IMR-90 (cell line): ENCODE data around the gene XPO6. TPM values are rescaled to one million over a fixed set of nuclear protein-coding genes. Genes with fewer than 3 reads are reported as not detected.

Experiments used
- ATAC-seq: fragments of 200-7000 bp; cut with Tn5 transposase; 2 replicates; pipeline ENCODE4 v1.9.1; 2020; ENCODE audit warnings: low read depth, mild to moderate bottlenecking, moderate library complexity
- BruUV-seq: library from RNA; stranded (reverse); fragments of 400-500 nt; replicated peaks from 2 replicates; lab custom pipeline; 2021; lab: Mats Ljungman, UMichigan
- CTCF ChIA-PET: fragments of 300-600 bp; formaldehyde crosslinking; extraction: SDS; loops from one replicate; lab custom pipeline; 2021; ENCODE audit warnings: antibody characterized with exemption; lab: Yijun Ruan, JAX
- POLR2A ChIA-PET: fragments of 300-600 bp; sonication (Branson Sonifier 250); formaldehyde crosslinking; loops from one replicate; lab custom pipeline; 2022; ENCODE audit warnings: antibody characterized with exemption; ENCODE audit not compliant: unreplicated experiment; lab: Charles Lee
- DNase-seq: peaks from one replicate; pipeline ENCODE4 v3.0.0; 2013
- H2AFZ ChIP-seq: replicated peaks from 2 replicates; pipeline ENCODE3; 2013; ENCODE audit warnings: low read length, mild to moderate bottlenecking; ENCODE audit not compliant: poor library complexity
- H2AK5ac ChIP-seq: 2 replicates; pipeline ENCODE4 v1.6.1; 2013; ENCODE audit warnings: low read depth, low read length, inconsistent platforms
- H2AK9ac ChIP-seq: replicated peaks from 2 replicates; pipeline ENCODE3; 2013; ENCODE audit warnings: mild to moderate bottlenecking, low read depth, low read length, moderate library complexity; ENCODE audit not compliant: poor library complexity
- H2BK120ac ChIP-seq: 2 replicates; pipeline ENCODE4 v1.6.1; 2013; ENCODE audit warnings: low read depth, low read length, inconsistent platforms
- H2BK15ac ChIP-seq: 3 replicates; pipeline ENCODE4 v1.6.1; 2013; ENCODE audit warnings: low read depth, low read length, inconsistent platforms
- H2BK20ac ChIP-seq: 2 replicates; pipeline ENCODE4 v1.6.1; 2013; ENCODE audit warnings: low read depth, mild to moderate bottlenecking, inconsistent platforms, low read length, moderate library complexity
- H2BK5ac ChIP-seq: 2 replicates; pipeline ENCODE4 v1.6.1; 2013; ENCODE audit warnings: mild to moderate bottlenecking, low read depth, low read length, inconsistent platforms; ENCODE audit not compliant: poor library complexity, severe bottlenecking
- H3K14ac ChIP-seq: replicated peaks from 2 replicates; pipeline ENCODE4 v1.6.1; 2013; ENCODE audit warnings: low read depth, low read length, inconsistent platforms
- H3K18ac ChIP-seq: 2 replicates; pipeline ENCODE4 v1.6.1; 2013; ENCODE audit warnings: low read depth, low read length, control low read depth
- H3K23ac ChIP-seq: 2 replicates; pipeline ENCODE4 v1.6.1; 2013; ENCODE audit warnings: low read depth, low read length, inconsistent platforms
- H3K27ac ChIP-seq: 2 replicates; pipeline ENCODE4 v1.5.1; 2013; ENCODE audit warnings: mild to moderate bottlenecking, control low read depth, low read length; ENCODE audit not compliant: insufficient read depth
- H3K27me3 ChIP-seq: 2 replicates; pipeline ENCODE4 v1.6.1; 2013; ENCODE audit warnings: low read length; ENCODE audit not compliant: control insufficient read depth, insufficient read depth
- H3K36me3 ChIP-seq: 2 replicates; pipeline ENCODE4 v1.6.1; 2013; ENCODE audit warnings: low read length, mixed read lengths; ENCODE audit not compliant: control insufficient read depth, insufficient read depth
- H3K4ac ChIP-seq: 2 replicates; pipeline ENCODE4 v1.6.1; 2013; ENCODE audit warnings: low read depth, low read length, inconsistent platforms
- H3K4me1 ChIP-seq: 2 replicates; pipeline ENCODE4 v1.6.1; 2013; ENCODE audit warnings: low read length, mixed read lengths; ENCODE audit not compliant: control insufficient read depth, insufficient read depth
- H3K4me2 ChIP-seq: 2 replicates; pipeline ENCODE4 v1.6.1; 2013; ENCODE audit warnings: low read depth, mild to moderate bottlenecking, control low read depth, low read length, moderate library complexity
- H3K4me3 ChIP-seq: 2 replicates; pipeline ENCODE4 v1.5.1; 2013; ENCODE audit warnings: low read depth, mild to moderate bottlenecking, control low read depth, low read length, moderate library complexity; ENCODE audit not compliant: insufficient read depth
- H3K56ac ChIP-seq: 2 replicates; pipeline ENCODE4 v1.6.1; 2013; ENCODE audit warnings: low read length, inconsistent platforms; ENCODE audit not compliant: insufficient read depth; ENCODE audit errors: extremely low read depth
- H3K79me1 ChIP-seq, 2 experiments: 2 replicates each; pipeline ENCODE4 v1.6.1; 2013; ENCODE audit warnings: low read length in 2 of 2, inconsistent platforms in 1 of 2, low read depth in 1 of 2
- H3K9ac ChIP-seq: 2 replicates; pipeline ENCODE4 v1.6.1; 2013; ENCODE audit warnings: low read depth, low read length, control low read depth
- H3K9me1 ChIP-seq: 2 replicates; pipeline ENCODE4 v1.6.1; 2013; ENCODE audit warnings: low read length, inconsistent platforms; ENCODE audit not compliant: insufficient read depth
- H3K9me3 ChIP-seq: 2 replicates; pipeline ENCODE4 v1.6.1; 2013; ENCODE audit warnings: low read length; ENCODE audit not compliant: control insufficient read depth, insufficient read depth
- H4K20me1 ChIP-seq: 2 replicates; pipeline ENCODE4 v1.6.1; 2013; ENCODE audit warnings: low read length, inconsistent platforms; ENCODE audit not compliant: insufficient read depth
- H4K5ac ChIP-seq: 2 replicates; pipeline ENCODE4 v1.6.1; 2013; ENCODE audit warnings: mild to moderate bottlenecking, low read depth, low read length, control low read depth
- H4K8ac ChIP-seq, 2 experiments: 2 replicates each; pipeline ENCODE4 v1.6.1; 2013; ENCODE audit warnings: low read depth in 2 of 2, low read length in 2 of 2, control low read depth in 1 of 2, inconsistent platforms in 1 of 2
- H4K91ac ChIP-seq: 2 replicates; pipeline ENCODE4 v1.6.1; 2013; ENCODE audit warnings: low read depth, low read length, inconsistent platforms; ENCODE audit not compliant: insufficient read depth
- ELK1 ChIP-seq: fragments of 150-350 bp; IDR thresholded peaks from 2 replicates; pipeline ENCODE4 v1.6.1; 2016; ENCODE audit warnings: low read depth, mild to moderate bottlenecking, low read length, moderate library complexity, borderline replicate concordance
- WGBS, 2 experiments: methylation state at CpG; one replicate each; pipeline versions ENCODE4 v1.1.5 to v1.1.7; 2013; ENCODE audit warnings: missing lambda C conversion rate in 2 of 2; ENCODE audit not compliant: insufficient read length in 1 of 2; ENCODE audit errors: extremely low coverage in 2 of 2; 5-methylcytosine and 5-hydroxymethylcytosine counted together
- dilution Hi-C: fragments of 300-500 bp; cut with HindIII; formaldehyde crosslinking; loops from one replicate; pipeline ENCODE4 v1.14.3; 2018; ENCODE audit warnings: low sequenced_read_pairs; ENCODE audit not compliant: unreplicated experiment
- in situ Hi-C: fragments of 300-500 bp; cut with MboI; formaldehyde crosslinking; loops from 3 replicates; pipeline ENCODE4 v1.14.3; 2019; ENCODE audit warnings: low sequenced_read_pairs, inconsistent platforms, mixed read lengths
- intact Hi-C: fragments of 100-400 bp; cut with micrococcal nuclease; formaldehyde crosslinking; loops from 2 replicates; pipeline ENCODE4 v1.10.0; 2022
- polyA plus RNA-seq, 3 experiments: library from polyadenylated mRNA; depleted of rRNA; stranded (reverse); fragments of >200 nt; gene quantifications; 2 replicates each; pipeline ENCODE4 v1.2.3, GENCODE V29; 2012; ENCODE audit warnings: low replicate concordance in 1 of 3
- total RNA-seq: library from RNA; depleted of rRNA; stranded (reverse); fragments of >200 nt; gene quantifications from 2 replicates; pipeline ENCODE4 v1.2.3, GENCODE V29; 2012

The XPO6 gene
- total and polyA plus RNA-seq, 2 of the 4 experiments (the other 2 are of a cell fraction) = 108 to 184 TPM

- Histone ChIP-seq H4K20me1 (peaks cover 17% of the 10 kb centered on the region; the same call in 1 of the 2 replicates), H3K18ac (no peak overlapping the region), H3K9me3 (no peaks in the 10 kb centered on the region), H3K4me3 (no peak overlapping the region), H3K23ac (no peak overlapping the region), H3K79me1 (peaks cover 41 to 68% of the 10 kb centered on the region in 2 experiments), H4K8ac (no peak overlapping the region), H2BK120ac (no peak overlapping the region), H2AK9ac (no peak overlapping the region), H4K91ac (no peak overlapping the region), H2BK20ac (no peak overlapping the region), H3K14ac (no peak overlapping the region), H2BK15ac (no peak overlapping the region), H2BK5ac (no peak overlapping the region), H2AK5ac (no peak overlapping the region), H3K56ac (no peak overlapping the region), H3K36me3 (peaks cover 39% of the 10 kb centered on the region), H3K27me3 (no peaks in the 10 kb centered on the region), H2AFZ (no peak overlapping the region), H3K4me1 (no peaks in the 10 kb centered on the region), H3K4me2 (no peak overlapping the region), H4K5ac (no peak overlapping the region), H3K27ac (no peak overlapping the region), H3K4ac (no peak overlapping the region), H3K9me1 (peaks cover 16% of the 10 kb centered on the region), H3K9ac (no peak overlapping the region)
- ChIA-PET CTCF (no interaction called here), POLR2A (no interaction called here)
- dilution Hi-C loops = no loop called here
- WGBS, 2 experiments = no CpG with 5 or more reads among the region's 1 CpG
- no peak for TF ChIP-seq ELK1
- no TSS peak for BruUV-seq
- ATAC-seq = no peak
- in situ Hi-C loops = no loop called here
- no peak for DNase-seq
- intact Hi-C loops = no loop called here
Observed at GRCh38 chr16:28139530-28139929, 72.2 kb downstream of the XPO6 start.
